ENCODE measurements around the gene RAB11A.

DNA sequence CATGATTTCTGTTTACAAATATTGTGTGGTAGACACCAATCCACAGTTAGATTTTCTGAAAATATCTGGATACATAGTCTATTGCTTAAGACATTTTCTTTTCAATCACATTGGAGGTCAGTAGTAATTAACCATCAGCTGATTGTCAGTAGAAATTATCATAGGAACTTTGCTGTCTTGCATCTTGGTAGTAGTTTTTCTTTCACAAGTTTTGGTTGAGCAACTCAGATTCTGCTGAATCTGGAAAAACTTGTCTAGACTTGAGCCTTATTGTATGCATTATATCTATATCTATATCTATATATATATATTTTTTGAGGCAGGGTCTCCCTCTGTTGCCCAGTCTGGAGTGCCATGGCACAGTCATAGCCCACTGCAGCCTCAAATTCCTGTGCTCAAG is 4.0 kb downstream of the RAB11A start:
- TF ChIP-seq, protein P1, sequence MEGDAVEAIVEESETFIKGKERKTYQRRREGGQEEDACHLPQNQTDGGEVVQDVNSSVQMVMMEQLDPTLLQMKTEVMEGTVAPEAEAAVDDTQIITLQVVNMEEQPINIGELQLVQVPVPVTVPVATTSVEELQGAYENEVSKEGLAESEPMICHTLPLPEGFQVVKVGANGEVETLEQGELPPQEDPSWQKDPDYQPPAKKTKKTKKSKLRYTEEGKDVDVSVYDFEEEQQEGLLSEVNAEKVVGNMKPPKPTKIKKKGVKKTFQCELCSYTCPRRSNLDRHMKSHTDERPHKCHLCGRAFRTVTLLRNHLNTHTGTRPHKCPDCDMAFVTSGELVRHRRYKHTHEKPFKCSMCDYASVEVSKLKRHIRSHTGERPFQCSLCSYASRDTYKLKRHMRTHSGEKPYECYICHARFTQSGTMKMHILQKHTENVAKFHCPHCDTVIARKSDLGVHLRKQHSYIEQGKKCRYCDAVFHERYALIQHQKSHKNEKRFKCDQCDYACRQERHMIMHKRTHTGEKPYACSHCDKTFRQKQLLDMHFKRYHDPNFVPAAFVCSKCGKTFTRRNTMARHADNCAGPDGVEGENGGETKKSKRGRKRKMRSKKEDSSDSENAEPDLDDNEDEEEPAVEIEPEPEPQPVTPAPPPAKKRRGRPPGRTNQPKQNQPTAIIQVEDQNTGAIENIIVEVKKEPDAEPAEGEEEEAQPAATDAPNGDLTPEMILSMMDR (IDR thresholded peaks at IDR 0.05) = no peak
- no peak for TF ChIP-seq POLR2AphosphoS5 (IDR thresholded peaks at IDR 0.05)
- TF ChIP-seq POLR2A (IDR thresholded peaks at IDR 0.05) = no peak
- no peak for TF ChIP-seq EP300 (IDR thresholded peaks at IDR 0.05; ENCODE audit: low read depth)

Data from transverse colon (tissue), 4 donors.